Suppressor macrophage treated with lipopolysaccharide for 4 hours (primary cell): ENCODE results near the gene DCC.

ENCODE experiments used
- DNase-seq: peaks from one replicate; pipeline ENCODE4 v3.0.0-alpha.2; 2020

Gene DCC

GRCh38 chr18:52519021-52519420 lies 179.0 kb downstream of the DCC start:
- DNase-seq: no peak

GRCh38 chr18:52523566-52523965 lies 183.6 kb downstream of the DCC start:
- no peak for DNase-seq

GRCh38 chr18:52531836-52532235 lies 191.8 kb downstream of the DCC start:
- DNase-seq: no peak

GRCh38 chr18:52536039-52536438 lies 196.0 kb downstream of the DCC start:
- DNase-seq: no peak

- DNase-seq: no peak
Measured at GRCh38 chr18:52537261-52537660, 197.3 kb downstream of the DCC start.

- no peak for DNase-seq
Measured at GRCh38 chr18:52541056-52541455, 201.1 kb downstream of the DCC start.

GRCh38 chr18:52544086-52544485 lies 204.1 kb downstream of the DCC start:
- DNase-seq: no peak

- no peak for DNase-seq
Measured at GRCh38 chr18:52546686-52547346, 206.8 kb downstream of the DCC start.

GRCh38 chr18:52553441-52553840 lies 213.4 kb downstream of the DCC start:
- DNase-seq: no peak

- no peak for DNase-seq
Measured at GRCh38 chr18:52554180-52554579, 214.2 kb downstream of the DCC start.

GRCh38 chr18:52567360-52567759 lies 227.4 kb downstream of the DCC start:
- DNase-seq: no peak

- no peak for DNase-seq
Measured at GRCh38 chr18:52569492-52569891, 229.5 kb downstream of the DCC start.

- DNase-seq: no peak
Measured at GRCh38 chr18:52570975-52571374, 231.0 kb downstream of the DCC start.

- no peak for DNase-seq
Measured at GRCh38 chr18:52572036-52573000, 232.3 kb downstream of the DCC start.

- DNase-seq: no peak
Measured at GRCh38 chr18:52577795-52578194, 237.8 kb downstream of the DCC start.

GRCh38 chr18:52582061-52582460 lies 242.1 kb downstream of the DCC start:
- DNase-seq: no peak

- no peak for DNase-seq
Measured at GRCh38 chr18:52582516-52582915, 242.5 kb downstream of the DCC start.

- DNase-seq: no peak
Measured at GRCh38 chr18:52588931-52589330, 248.9 kb downstream of the DCC start.

- DNase-seq: no peak
Measured at GRCh38 chr18:52596748-52597435, 256.9 kb downstream of the DCC start.

- no peak for DNase-seq
Measured at GRCh38 chr18:52598921-52599320, 258.9 kb downstream of the DCC start.

GRCh38 chr18:52602820-52603219 lies 262.8 kb downstream of the DCC start:
- DNase-seq: no peak

GRCh38 chr18:52605345-52605744 lies 265.3 kb downstream of the DCC start:
- DNase-seq: no peak

GRCh38 chr18:52607985-52608384 lies 268.0 kb downstream of the DCC start:
- DNase-seq: no peak
